AG04450 (cell line): ENCODE measurements around the gene L1CAM. TPM values are rescaled to one million over a fixed set of nuclear protein-coding genes. Genes with fewer than 3 reads are reported as not detected.

Source experiments
- CTCF ChIA-PET: fragments of 300-600, 350-600 bp; formaldehyde crosslinking; extraction: SDS; loops from one replicate; lab custom pipeline; 2022; ENCODE audit warnings: antibody characterized with exemption, inconsistent platforms; lab: Charles Lee
- POLR2A ChIA-PET: fragments of 350-600 bp; formaldehyde crosslinking; extraction: SDS; loops from one replicate; lab custom pipeline; 2021; ENCODE audit warnings: antibody characterized with exemption, inconsistent platforms; lab: Yijun Ruan, JAX
- DNase-seq: peaks from one replicate; pipeline ENCODE4 v3.0.0-alpha.2; 2011; ENCODE audit warnings: low read depth, low spot score
- H3K27ac ChIP-seq: one replicate; pipeline ENCODE4 v1.5.1; 2012; ENCODE audit warnings: low read depth, low read length, control low read depth
- H3K27me3 ChIP-seq: one replicate; pipeline ENCODE4 v1.6.0; 2012; ENCODE audit warnings: low read length; ENCODE audit not compliant: control insufficient read depth, insufficient read depth
- H3K4me3 ChIP-seq: 2 replicates; pipeline ENCODE4 v1.5.1; 2011; ENCODE audit warnings: mild to moderate bottlenecking, low read depth, low read length, control low read depth
- H3K9me3 ChIP-seq: 2 replicates; pipeline ENCODE4 v1.5.1; 2012; ENCODE audit warnings: low read length; ENCODE audit not compliant: control insufficient read depth, insufficient read depth
- polyA plus RNA-seq: library from polyadenylated mRNA; depleted of rRNA; stranded (reverse); fragments of >200 nt; gene quantifications from 2 replicates; pipeline ENCODE4 v1.2.3, GENCODE V29; 2011
- TF ChIP-seq, protein P1 (sequence below): IDR thresholded peaks from 2 replicates; pipeline ENCODE4 v1.5.1; 2011; ENCODE audit warnings: low read depth, low read length, control low read depth, inconsistent platforms

L1CAM gene
- polyA plus RNA-seq, 1 experiment: 0.10 TPM

DNA sequence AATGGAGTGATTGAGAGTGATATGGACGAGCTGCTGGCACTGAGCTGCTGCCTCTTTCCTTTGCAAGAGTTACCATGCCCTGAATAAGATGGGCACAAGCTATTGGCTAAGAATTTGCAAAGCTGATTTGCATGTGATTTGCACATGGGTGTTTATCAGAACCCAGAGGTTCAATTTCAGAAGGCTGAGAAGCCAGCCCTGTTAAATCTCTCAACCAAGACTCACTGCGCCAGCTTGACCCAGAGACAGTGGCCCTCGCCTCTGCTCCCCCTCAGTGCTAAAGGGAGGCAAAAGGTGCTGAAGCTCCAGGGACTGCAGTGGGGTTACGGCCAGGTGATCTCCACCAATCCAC, 39.4 kb upstream of the L1CAM start:
- no peak overlapping the region for H3K4me3 ChIP-seq
- POLR2A ChIA-PET: no interaction called here

DNA sequence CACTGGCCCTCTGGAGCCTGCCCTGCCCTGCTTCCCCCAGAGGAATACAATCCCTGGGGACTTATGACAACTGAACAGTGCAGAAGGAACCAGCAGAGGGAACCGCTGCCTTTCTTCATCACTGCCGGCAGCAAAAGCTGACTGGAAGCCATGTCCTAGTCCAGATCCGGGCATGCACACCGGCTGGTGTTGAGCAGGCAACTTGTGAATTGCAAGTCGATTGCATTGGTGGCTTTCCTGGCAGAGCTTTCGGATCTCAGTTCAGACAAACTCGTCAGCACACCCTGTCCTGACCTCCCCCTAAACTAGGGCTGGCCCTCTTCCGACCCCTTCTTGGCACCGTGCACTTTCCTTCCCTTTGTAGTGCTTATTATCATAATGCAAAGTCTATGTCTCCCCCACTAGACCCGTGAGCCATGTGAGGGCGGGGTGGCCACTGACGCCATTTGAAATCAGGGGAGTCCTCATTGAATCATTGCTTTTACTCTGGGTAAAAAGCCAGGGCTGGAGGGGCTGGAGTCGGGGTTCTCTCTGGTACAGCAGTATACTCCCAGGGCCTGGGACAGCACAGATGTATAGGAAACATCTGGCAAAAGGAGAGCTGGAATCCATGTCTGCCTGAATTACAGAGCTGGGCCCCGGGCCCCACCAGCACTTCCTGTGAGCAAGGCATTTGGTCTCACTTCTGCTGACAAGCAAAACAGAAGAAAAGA, 38.3 kb upstream of the L1CAM start:
- DNase-seq: no peak
- no peak overlapping the region for H3K4me3 ChIP-seq
- H3K9me3 ChIP-seq: no peaks in the 10 kb centered on the region
- H3K27me3 ChIP-seq: peaks cover 2% of the 10 kb centered on the region
- POLR2A ChIA-PET: no interaction called here
- TF ChIP-seq, protein P1, sequence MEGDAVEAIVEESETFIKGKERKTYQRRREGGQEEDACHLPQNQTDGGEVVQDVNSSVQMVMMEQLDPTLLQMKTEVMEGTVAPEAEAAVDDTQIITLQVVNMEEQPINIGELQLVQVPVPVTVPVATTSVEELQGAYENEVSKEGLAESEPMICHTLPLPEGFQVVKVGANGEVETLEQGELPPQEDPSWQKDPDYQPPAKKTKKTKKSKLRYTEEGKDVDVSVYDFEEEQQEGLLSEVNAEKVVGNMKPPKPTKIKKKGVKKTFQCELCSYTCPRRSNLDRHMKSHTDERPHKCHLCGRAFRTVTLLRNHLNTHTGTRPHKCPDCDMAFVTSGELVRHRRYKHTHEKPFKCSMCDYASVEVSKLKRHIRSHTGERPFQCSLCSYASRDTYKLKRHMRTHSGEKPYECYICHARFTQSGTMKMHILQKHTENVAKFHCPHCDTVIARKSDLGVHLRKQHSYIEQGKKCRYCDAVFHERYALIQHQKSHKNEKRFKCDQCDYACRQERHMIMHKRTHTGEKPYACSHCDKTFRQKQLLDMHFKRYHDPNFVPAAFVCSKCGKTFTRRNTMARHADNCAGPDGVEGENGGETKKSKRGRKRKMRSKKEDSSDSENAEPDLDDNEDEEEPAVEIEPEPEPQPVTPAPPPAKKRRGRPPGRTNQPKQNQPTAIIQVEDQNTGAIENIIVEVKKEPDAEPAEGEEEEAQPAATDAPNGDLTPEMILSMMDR: peak; percentile 30
- H3K27ac ChIP-seq: no peak overlapping the region
- CTCF ChIA-PET: interaction anchor here (1.4 kb wide), 1 partner anchor 22 kb away, joined by 14 read pairs; no protein-coding TSS in a partner anchor

More for the DNA sequence above, 39.4 kb upstream of the L1CAM start:
- no peaks in the 10 kb centered on the region for H3K9me3 ChIP-seq
- DNase-seq: no peak
- CTCF ChIA-PET: interaction anchor here (1.0 to 1.4 kb wide), 2 partner anchors 21 to 132 kb away, joined by 3 to 14 read pairs; partner anchors contain the start of genes IDH3G and SSR4
- TF ChIP-seq, protein P1: no peak
- H3K27me3 ChIP-seq: peaks cover 2% of the 10 kb centered on the region
- H3K27ac ChIP-seq: no peak overlapping the region

DNA sequence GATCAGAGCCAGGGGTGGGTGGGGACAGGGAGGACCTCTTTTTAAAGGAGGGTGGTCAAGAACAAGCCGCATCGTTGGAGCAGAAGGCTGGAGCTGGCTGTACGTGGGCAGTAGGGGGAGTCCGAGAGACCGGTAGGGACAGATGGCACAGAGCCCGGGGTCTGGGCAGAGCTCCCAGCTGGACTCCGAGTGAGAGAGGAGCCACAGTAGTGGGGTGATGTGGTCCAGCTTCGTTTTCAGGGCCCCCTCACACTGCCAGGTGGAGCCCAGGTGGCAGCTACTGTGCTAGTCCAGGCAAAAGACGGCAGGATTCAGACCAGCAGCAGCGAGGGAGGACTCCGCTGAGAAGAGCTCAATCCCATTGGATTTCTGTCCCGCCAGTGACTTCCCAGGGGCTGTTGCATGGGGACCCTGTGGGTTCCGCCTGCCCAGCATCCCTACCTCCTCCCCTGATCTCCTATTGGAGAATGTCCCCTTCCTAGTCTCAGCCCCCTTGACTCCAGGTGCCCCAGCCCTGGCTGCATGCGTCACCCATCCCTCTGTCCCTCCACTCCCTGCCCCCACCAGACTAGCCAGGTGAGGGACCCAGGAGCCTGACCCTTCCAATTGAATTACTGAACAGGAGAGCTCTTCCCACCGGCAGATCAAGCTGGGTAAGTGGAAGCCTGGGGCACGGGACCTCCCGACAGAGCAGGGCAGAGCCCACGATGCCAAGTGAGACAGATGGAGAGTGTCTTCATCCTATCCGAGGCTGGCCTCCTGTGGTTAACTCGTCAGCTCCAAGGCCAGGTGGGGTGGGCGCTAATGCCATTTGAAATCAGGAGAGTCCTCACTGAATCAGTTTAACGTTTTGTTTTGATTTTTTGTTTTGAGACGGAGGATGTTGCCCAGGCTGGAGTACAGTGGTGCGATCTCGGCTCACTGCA, 37.2 kb upstream of the L1CAM start:
- Histone ChIP-seq H3K27me3 (peaks cover 2% of the 10 kb centered on the region), H3K9me3 (no peaks in the 10 kb centered on the region), H3K27ac (no peak overlapping the region), H3K4me3 (no peak overlapping the region)
- TF ChIP-seq, protein P1: peak; percentile 56
- CTCF ChIA-PET: interaction anchor here (1.0 to 2.8 kb wide), 10 partner anchors 10 to 188 kb away, joined by 3 to 13 read pairs (median 4); partner anchors contain the start of genes IDH3G and SSR4
- DNase-seq: peak; percentile 20
- POLR2A ChIA-PET: interaction anchor here (0.9 kb wide), 1 partner anchor 129 kb away, joined by 4 read pairs; the partner anchor contains the start of genes IDH3G and SSR4

DNA sequence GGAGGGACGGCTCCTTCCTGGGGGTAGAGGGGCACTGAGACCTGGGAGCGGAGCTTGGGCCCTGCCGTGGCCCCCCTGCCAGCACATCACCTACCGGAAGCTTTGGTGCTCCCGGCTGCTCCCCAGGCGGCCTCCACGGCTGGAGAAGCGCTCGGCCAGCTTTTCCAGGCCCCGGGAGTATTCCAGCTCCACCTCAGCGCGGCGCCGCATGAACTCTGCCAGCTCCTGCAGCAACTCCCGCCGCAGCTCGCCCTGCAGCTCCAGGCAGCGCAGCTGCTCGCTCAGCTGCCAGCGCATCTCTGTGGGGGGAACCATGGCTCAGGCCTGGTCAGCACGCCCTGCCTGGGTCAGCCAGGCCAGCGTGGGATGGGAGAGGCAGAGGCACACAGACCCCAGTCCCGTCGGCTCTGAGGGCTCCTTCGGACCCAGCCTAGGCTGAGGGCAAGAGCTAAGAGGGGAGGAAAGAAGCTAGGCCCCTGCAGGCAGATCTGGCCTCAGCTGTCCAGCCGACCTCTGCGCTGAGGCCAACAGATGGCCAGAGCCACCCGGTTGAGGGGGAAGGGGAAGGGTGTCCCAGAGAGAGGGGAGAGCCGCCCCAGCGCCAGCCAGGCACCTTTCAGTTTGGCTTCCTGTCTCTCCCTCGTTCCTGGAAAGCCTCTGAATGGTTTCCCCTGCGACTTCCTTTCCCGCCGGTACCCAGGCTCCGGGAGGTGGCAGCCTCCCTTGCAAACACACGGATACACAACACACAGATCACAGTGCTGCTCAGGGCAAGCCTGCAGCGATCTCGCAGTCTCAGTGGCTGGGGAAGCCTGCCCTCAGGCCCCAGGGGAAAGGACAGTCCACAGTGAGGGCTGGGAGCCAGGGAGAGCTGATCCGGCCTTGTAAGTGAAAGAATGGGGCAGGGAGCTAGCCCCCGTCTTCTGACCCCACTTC, 35.8 kb upstream of the L1CAM start:
- peaks cover 2% of the 10 kb centered on the region for H3K27me3 ChIP-seq
- ChIA-PET CTCF (interaction anchor here (1.2 to 2.8 kb wide), 4 partner anchors 10 to 102 kb away, joined by 3 to 13 read pairs (median 6); no protein-coding TSS in a partner anchor), POLR2A (no interaction called here)
- no peaks in the 10 kb centered on the region for H3K9me3 ChIP-seq
- H3K27ac ChIP-seq: no peak overlapping the region
- H3K4me3 ChIP-seq: no peak overlapping the region
- TF ChIP-seq, protein P1: no peak
- no peak for DNase-seq
